NCI-H187 treated with DMSO at 0.1 percent for 48 hours (cell line): ENCODE measurements around the gene TSHZ2.

Source experiments
- DNase-seq: peaks from one replicate; lab custom pipeline; 2025; lab: John Stamatoyannopoulos, UW

The TSHZ2 gene

GRCh38 chr20:53282217-53282955 is 310.2 kb downstream of the TSHZ2 start:
- no peak for DNase-seq

GRCh38 chr20:53283011-53283410 is 310.9 kb downstream of the TSHZ2 start:
- no peak for DNase-seq

GRCh38 chr20:53283597-53283996 is 311.4 kb downstream of the TSHZ2 start:
- DNase-seq: no peak

GRCh38 chr20:53284256-53284655 is 312.1 kb downstream of the TSHZ2 start:
- DNase-seq: no peak

- DNase-seq: no peak
These were observed 312.5 kb downstream of the TSHZ2 start for GRCh38 chr20:53284696-53285095.

- no peak for DNase-seq
These were observed 315.3 kb downstream of the TSHZ2 start for GRCh38 chr20:53287357-53288042.

GRCh38 chr20:53291548-53291947 is 319.4 kb downstream of the TSHZ2 start:
- DNase-seq: no peak

- no peak for DNase-seq
These were observed 320.2 kb downstream of the TSHZ2 start for GRCh38 chr20:53292347-53292746.

- no peak for DNase-seq
These were observed 322.6 kb downstream of the TSHZ2 start for GRCh38 chr20:53294804-53295203.

- DNase-seq: no peak
These were observed 323.9 kb downstream of the TSHZ2 start for GRCh38 chr20:53296025-53296424.

GRCh38 chr20:53296451-53297153 is 324.4 kb downstream of the TSHZ2 start:
- no peak for DNase-seq

- no peak for DNase-seq
These were observed 325.0 kb downstream of the TSHZ2 start for GRCh38 chr20:53297154-53297529.

GRCh38 chr20:53298260-53298659 is 326.1 kb downstream of the TSHZ2 start:
- no peak for DNase-seq

GRCh38 chr20:53298911-53299310 is 326.8 kb downstream of the TSHZ2 start:
- DNase-seq: no peak

GRCh38 chr20:53299831-53300230 is 327.7 kb downstream of the TSHZ2 start:
- no peak for DNase-seq

- DNase-seq: no peak
These were observed 329.7 kb downstream of the TSHZ2 start for GRCh38 chr20:53301869-53302268.

- no peak for DNase-seq
These were observed 330.7 kb downstream of the TSHZ2 start for GRCh38 chr20:53302695-53303412.

- DNase-seq: no peak
These were observed 331.2 kb downstream of the TSHZ2 start for GRCh38 chr20:53303413-53303760.

GRCh38 chr20:53304146-53304545 is 332.0 kb downstream of the TSHZ2 start:
- no peak for DNase-seq

GRCh38 chr20:53306192-53306805 is 334.1 kb downstream of the TSHZ2 start:
- DNase-seq: no peak

- DNase-seq: no peak
These were observed 335.9 kb downstream of the TSHZ2 start for GRCh38 chr20:53307964-53308597.

GRCh38 chr20:53309515-53309914 is 337.4 kb downstream of the TSHZ2 start:
- no peak for DNase-seq
